Naive thymus-derived CD8-positive, alpha-beta T cell (primary cell): Measurements from ENCODE around the gene RADIL. TPM values are rescaled to one million over a fixed set of nuclear protein-coding genes. Genes with fewer than 3 reads are reported as not detected.

Experiments
- ATAC-seq, 2 donors: fragments of 150-1000 bp; cut with Tn5 transposase in 1 of 2; sonication (Bioruptor Pico), chemical (Tn5 transposase) in 1 of 2; 1 replicate in 1 of 2; 2 replicates in 1 of 2; pipeline ENCODE4 v1.10.0; 2021; ENCODE audit warnings: mild to moderate bottlenecking in 2 of 2, moderate library complexity in 2 of 2
- POLR2A ChIA-PET: fragments of 350-600 bp; sonication (Branson Sonifier 250); formaldehyde crosslinking; loops from one replicate; lab custom pipeline; 2021; ENCODE audit warnings: antibody characterized with exemption; lab: Charles Lee
- DNase-seq, 10 donors: peaks; one replicate each; pipeline versions ENCODE4 v3.0.0 to v3.0.0-alpha.2; 2020 to 2022
- H3K27ac Mint-ChIP-seq, 10 donors: one replicate each; pipeline ENCODE4 v1.8.0; 2020 to 2022; ENCODE audit warnings: mild to moderate bottlenecking in 10 of 10, mixed read lengths in 10 of 10, moderate library complexity in 4 of 10, inconsistent platforms in 1 of 10
- H3K27me3 Mint-ChIP-seq, 5 donors: one replicate each; pipeline ENCODE4 v1.8.0; 2021 to 2022; ENCODE audit warnings: mixed read lengths in 5 of 5
- H3K36me3 Mint-ChIP-seq, 3 donors: one replicate each; pipeline ENCODE4 v1.8.0; 2020 to 2022; ENCODE audit warnings: mixed read lengths in 3 of 3, mild to moderate bottlenecking in 2 of 3, inconsistent platforms in 1 of 3
- H3K4me1 Mint-ChIP-seq, 4 donors: one replicate each; pipeline ENCODE4 v1.8.0; 2021 to 2022; ENCODE audit warnings: mixed read lengths in 4 of 4
- H3K4me3 Mint-ChIP-seq, 10 donors: one replicate each; pipeline ENCODE4 v1.8.0; 2020 to 2022; ENCODE audit warnings: mild to moderate bottlenecking in 10 of 10, mixed read lengths in 10 of 10, moderate library complexity in 6 of 10, inconsistent platforms in 1 of 10
- H3K9me3 Mint-ChIP-seq, 9 donors: one replicate each; pipeline ENCODE4 v1.8.0; 2020 to 2022; ENCODE audit warnings: mixed read lengths in 9 of 9, mild to moderate bottlenecking in 3 of 9, inconsistent platforms in 1 of 9, moderate library complexity in 1 of 9
- polyA plus RNA-seq, 3 donors: library from polyadenylated mRNA; unstranded; fragments of 300-500 nt; fragmentation: Illumina TruSeq; gene quantifications; one replicate each; pipeline ENCODE4 v1.2.3, GENCODE V29; 2021
- total RNA-seq, 8 experiments: library from RNA in 2 of 8; stranded (reverse) in 2 of 8; gene quantifications; one replicate each; pipeline ENCODE4 v1.2.3 and lab custom pipeline; 2021 to 2026

The RADIL gene
- total and polyA plus RNA-seq, 5 experiments from 2014 or later = 0.02 to 0.18 (median 0.07) TPM; not detected in 2

DNA sequence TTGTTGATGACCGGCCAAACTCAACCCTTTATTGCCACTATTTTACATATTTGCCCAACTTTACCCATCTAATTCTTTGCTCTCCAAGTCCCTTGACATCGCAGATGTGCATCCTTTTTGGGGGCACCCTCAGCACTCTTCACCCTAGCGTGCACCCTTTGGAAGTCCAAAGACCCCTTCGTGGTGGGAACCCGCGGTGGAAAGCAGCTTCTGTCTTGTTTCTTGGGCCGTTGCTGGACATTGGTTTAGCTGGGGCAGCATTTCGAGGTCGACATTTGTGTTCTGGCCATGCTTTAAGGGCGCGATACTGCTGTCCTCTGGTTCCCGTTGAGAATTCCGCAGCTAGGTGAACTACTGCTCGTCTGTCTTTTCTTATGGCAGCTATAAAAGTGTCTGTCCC, 21.4 kb downstream of the RADIL start:
- peaks cover 0 to 49% (median 20%) of the 10 kb centered on the region in 9 donors for H3K9me3 Mint-ChIP-seq
- ATAC-seq (no peak), DNase-seq (no peak)
- H3K27ac Mint-ChIP-seq = peak overlapping the region in 3 of 10 donors; percentile 45 to 71 (median 71)
- H3K4me1 Mint-ChIP-seq = peaks cover 0 to 16% (median 5%) of the 10 kb centered on the region in 4 donors
- peaks cover 0 to 15% (median 6%) of the 10 kb centered on the region in 3 donors for H3K36me3 Mint-ChIP-seq
- POLR2A ChIA-PET = no interaction called here
- peaks cover 26 to 50% (median 47%) of the 10 kb centered on the region in 5 donors for H3K27me3 Mint-ChIP-seq
- peak overlapping the region; percentile 66 to 82 (median 71) for H3K4me3 Mint-ChIP-seq

DNA sequence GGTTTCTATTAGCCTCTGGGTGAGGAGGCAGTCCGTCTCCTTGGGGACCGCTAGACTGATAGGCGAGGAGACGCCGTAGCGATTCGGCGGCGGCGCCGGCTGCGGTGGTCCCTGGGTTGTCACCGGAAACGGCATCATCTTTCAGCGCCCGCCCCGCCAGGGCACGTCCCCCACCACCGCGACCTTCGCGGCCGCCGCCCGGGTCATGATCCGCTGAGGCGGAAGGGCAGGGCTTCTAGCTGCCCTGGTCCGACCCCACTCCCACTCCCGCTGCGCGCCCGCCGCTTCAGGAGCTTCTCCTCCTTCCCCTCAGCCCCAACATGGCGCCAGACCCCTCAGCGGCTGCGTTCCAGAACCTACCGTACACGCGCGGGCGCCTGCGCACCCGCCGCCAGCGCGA, 21.8 kb downstream of the RADIL start, which contains the start of gene PAPOLB:
TSS of gene PAPOLB (minus strand) at position 358 of the 400 bp plus-strand sequence. CDS start at position 138, 220 bp downstream.
- POLR2A ChIA-PET = no interaction called here
- peak within 1 kb of the TSS in 7 of 10 donors; percentile 35 to 81 (median 53) for H3K27ac Mint-ChIP-seq
- H3K4me3 Mint-ChIP-seq = peak within 1 kb of the TSS; percentile 66 to 82 (median 71)
- ATAC-seq (peak; percentile 66 to 87), DNase-seq (peak in 7 of 10 donors; percentile 16 to 58 (median 47))
- H3K4me1 Mint-ChIP-seq = peaks cover 0 to 16% (median 5%) of the 10 kb centered on the region in 4 donors
- H3K9me3 Mint-ChIP-seq = peaks cover 0 to 49% (median 20%) of the 10 kb centered on the region in 9 donors
- peaks cover 26 to 55% (median 47%) of the 10 kb centered on the region in 5 donors for H3K27me3 Mint-ChIP-seq
- peaks cover 0 to 15% (median 6%) of the 10 kb centered on the region in 3 donors for H3K36me3 Mint-ChIP-seq

DNA sequence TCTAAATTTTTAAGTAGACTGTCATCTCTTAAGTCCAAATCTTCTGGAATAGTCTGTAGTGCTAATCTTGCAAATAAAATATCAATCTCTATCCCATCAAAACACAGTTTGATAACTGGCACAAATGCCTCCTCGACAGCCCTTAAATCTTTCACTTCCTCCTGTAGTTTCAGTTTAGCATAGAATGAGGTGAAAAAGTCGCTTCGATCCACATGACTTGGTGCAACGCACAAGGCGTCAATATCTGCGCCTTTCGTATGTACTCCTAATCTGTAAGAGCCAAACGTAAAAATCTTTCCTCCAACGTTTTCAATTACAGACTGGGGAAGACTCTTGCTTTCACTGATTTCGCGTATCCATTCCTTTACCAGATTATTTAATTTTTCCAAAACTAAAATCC, 22.3 kb downstream of the RADIL start:
- DNase-seq (no peak), ATAC-seq (peak in 1 of 2 donors; percentile 7)
- Mint-ChIP-seq H3K27ac (peak overlapping the region in 5 of 10 donors; percentile 52 to 81 (median 71)), H3K4me3 (peak overlapping the region; percentile 66 to 82 (median 71)), H3K9me3 (peaks cover 0 to 49% (median 20%) of the 10 kb centered on the region in 9 donors), H3K4me1 (peaks cover 0 to 16% (median 5%) of the 10 kb centered on the region in 4 donors), H3K36me3 (peaks cover 0 to 15% (median 6%) of the 10 kb centered on the region in 3 donors), H3K27me3 (peaks cover 24 to 55% (median 47%) of the 10 kb centered on the region in 5 donors)
- POLR2A ChIA-PET = no interaction called here

DNA sequence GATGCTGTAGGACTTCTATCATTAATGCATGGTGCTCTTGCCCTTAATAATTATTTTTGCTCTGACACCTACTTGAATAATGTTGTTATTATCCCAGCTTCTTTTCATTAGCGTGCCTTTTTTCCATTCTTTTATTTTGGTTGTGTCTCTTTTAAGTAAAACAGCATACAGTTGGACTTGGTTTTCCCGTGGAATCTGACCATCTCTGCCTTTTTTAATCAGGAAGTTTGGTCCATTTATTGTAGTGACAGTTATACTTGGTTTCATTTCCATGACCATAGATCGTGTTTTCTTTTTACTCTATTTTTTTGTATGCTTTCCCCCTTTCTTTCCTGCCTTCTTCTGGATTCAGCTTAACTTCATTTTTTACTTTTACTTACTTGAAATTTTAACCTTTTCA, 26.3 kb downstream of the RADIL start:
- Mint-ChIP-seq H3K9me3 (peaks cover 0 to 25% (median 4%) of the 10 kb centered on the region in 9 donors), H3K27me3 (peaks cover 4 to 19% (median 11%) of the 10 kb centered on the region in 5 donors), H3K4me3 (no peak overlapping the region), H3K4me1 (peaks cover 0 to 10% (median 3%) of the 10 kb centered on the region in 4 donors), H3K27ac (no peak overlapping the region), H3K36me3 (peaks cover 0 to 6% (median 0%) of the 10 kb centered on the region in 3 donors)
- POLR2A ChIA-PET = no interaction called here
- no peak for DNase-seq
- ATAC-seq = no peak

DNA sequence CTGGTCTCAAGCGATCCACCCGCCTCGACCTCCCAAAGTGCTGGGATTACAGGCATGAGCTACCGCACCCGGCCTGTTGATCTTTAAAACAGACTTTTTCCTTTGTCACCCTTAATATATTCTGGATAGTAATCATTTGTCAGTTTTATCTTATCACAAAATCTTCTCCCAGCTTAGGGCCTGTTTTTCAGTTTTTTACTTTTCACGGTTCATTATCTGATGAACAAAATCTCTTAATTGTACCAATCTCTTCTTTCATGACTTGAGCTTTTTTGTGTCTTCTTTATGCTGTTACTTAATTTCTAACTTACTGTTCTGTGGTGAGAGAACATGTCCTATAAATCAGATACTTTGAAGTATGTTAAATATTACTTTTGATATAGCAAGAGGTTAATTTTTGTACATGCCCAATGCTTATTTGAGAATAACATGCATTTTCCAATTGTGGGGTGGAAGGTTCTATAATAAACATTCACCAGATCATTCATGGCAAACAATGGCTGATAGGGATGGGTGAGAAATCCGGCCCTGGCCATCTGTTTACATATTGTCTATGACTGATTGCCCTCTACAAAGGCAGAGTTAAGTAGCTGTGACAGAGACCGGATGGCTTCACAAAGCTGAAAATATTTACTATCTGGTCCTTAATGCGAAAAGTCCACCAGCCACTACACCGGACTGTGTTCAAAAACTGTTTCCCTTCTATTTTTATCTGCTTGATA, 27.0 kb downstream of the RADIL start:
- no peak for ATAC-seq
- Mint-ChIP-seq H3K4me1 (peaks cover 0 to 4% (median 3%) of the 10 kb centered on the region in 4 donors), H3K36me3 (peaks cover 0 to 5% (median 0%) of the 10 kb centered on the region in 3 donors), H3K27ac (no peak overlapping the region), H3K27me3 (peaks cover 0 to 17% (median 6%) of the 10 kb centered on the region in 5 donors), H3K9me3 (peaks cover 0 to 22% (median 4%) of the 10 kb centered on the region in 9 donors), H3K4me3 (no peak overlapping the region)
- DNase-seq = no peak
- POLR2A ChIA-PET = no interaction called here

DNA sequence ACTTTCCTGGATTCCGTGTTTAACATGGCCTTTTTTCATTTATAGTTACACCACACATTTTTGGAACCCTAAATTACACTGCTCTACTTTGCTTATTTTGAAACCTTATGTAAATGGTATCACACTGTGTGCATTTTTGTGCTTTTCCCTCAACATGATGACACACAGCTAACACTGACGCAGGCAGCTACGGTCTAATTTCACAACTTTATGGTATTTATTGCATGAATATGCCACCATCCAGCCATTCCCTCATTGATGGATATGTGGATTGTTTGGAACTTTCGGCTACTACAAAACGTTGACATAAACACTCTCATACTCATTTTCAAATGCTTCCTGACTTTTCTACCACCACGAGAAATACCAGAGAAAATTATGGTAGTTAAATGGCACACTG, 28.6 kb downstream of the RADIL start:
- Mint-ChIP-seq H3K27me3 (peaks cover 0 to 17% (median 3%) of the 10 kb centered on the region in 5 donors), H3K9me3 (peaks cover 0 to 11% (median 0%) of the 10 kb centered on the region in 9 donors)
- POLR2A ChIA-PET = interaction anchor here (0.7 kb wide), 1 partner anchor 1445 kb away, joined by 8 read pairs; no protein-coding TSS in a partner anchor

DNA sequence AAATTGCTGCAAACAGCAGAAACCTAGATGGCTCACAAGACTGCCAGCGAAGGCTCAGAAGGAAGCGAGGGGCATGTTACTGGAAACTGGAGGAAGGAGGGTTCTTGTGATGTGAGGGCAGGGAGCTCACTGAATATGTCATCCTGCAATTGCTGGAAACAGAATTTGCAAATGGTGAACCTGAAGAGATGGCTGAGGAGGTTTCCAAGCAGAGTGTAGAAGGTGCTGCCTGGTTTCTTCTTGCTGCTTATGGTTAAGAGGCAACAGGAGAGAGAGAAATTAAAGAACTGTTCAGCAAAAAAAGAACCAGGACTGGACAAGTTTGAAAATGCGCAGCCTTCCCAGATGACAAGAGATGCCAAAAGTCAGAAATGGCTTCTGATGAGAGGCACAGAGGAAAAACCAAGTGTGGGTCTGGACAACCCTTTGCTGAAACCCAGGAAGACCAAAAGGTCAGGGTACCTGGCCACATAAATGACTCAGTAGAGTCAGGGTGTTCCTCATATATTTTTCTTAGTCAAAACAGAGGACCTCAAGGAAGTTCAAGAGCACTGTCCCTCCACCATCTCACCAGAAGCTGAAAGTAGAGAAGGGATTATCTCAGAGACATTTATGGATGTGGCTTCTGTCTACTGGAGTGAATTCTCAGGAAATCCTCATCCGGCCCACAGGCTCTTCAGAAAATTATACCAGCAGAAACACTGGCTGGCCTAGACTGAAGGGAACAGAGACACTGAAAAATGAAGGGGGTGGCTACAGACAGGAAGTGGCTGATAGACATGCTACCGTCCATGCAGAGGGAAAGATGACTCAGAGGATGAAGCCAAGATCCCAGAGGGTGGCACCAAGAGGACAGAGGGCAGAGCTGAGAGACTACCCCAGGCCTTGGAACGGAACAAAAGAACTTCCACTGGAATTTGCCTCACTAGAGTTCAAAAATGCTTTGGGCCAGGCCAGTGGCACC, 31.8 kb downstream of the RADIL start:
- POLR2A ChIA-PET = interaction anchor here (0.5 to 0.6 kb wide), 2 partner anchors 229 to 233 kb away, joined by 3 to 5 read pairs; no protein-coding TSS in a partner anchor
- Mint-ChIP-seq H3K27ac (no peak overlapping the region), H3K4me1 (peaks cover 0 to 2% (median 0%) of the 10 kb centered on the region in 4 donors), H3K27me3 (peaks cover 0 to 19% (median 4%) of the 10 kb centered on the region in 5 donors), H3K36me3 (peaks cover 0 to 5% (median 0%) of the 10 kb centered on the region in 3 donors), H3K9me3 (peaks cover 0 to 5% (median 0%) of the 10 kb centered on the region in 9 donors), H3K4me3 (no peak overlapping the region)
- no peak for DNase-seq
- no peak for ATAC-seq

More for the DNA sequence above, 28.6 kb downstream of the RADIL start:
- H3K4me1 Mint-ChIP-seq = peaks cover 0 to 2% (median 0%) of the 10 kb centered on the region in 4 donors
- no peak overlapping the region for H3K27ac Mint-ChIP-seq
- DNase-seq (no peak), ATAC-seq (no peak)
- H3K36me3 Mint-ChIP-seq = peaks cover 0 to 5% (median 0%) of the 10 kb centered on the region in 3 donors
- H3K4me3 Mint-ChIP-seq = no peak overlapping the region

DNA sequence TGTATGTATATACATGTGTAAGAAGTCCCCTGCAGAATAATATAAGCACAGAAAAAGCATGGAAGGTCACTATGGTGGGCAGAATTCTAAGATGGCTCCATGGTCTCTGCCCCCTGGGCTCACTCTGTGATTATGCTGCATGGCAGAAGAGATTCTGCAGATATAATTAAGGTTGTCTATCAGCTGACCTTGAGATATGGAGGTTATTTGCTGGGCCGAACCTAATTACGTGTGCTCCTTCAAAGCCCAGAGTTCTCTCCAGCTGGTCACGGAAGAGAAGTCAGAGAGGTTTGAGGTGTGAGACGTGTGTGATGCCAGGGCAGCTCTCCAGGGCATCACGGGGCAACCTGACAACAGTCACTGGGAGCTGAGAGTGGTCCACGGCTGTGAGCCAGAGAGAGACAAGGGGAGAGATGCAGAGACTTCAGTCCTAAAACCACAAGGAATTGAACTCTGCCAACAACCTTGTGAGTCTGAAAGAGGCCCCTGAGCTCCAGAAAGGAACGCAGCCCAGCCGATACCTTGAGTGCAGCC, 33.2 kb downstream of the RADIL start:
- no peak for DNase-seq
- Mint-ChIP-seq H3K4me3 (no peak overlapping the region), H3K36me3 (peaks cover 0 to 5% (median 0%) of the 10 kb centered on the region in 3 donors), H3K4me1 (peaks cover 0 to 5% (median 3%) of the 10 kb centered on the region in 4 donors), H3K9me3 (peaks cover 0 to 5% (median 0%) of the 10 kb centered on the region in 9 donors), H3K27me3 (peaks cover 1 to 19% (median 10%) of the 10 kb centered on the region in 5 donors), H3K27ac (no peak overlapping the region)
- ATAC-seq = no peak
- POLR2A ChIA-PET = no interaction called here

DNA sequence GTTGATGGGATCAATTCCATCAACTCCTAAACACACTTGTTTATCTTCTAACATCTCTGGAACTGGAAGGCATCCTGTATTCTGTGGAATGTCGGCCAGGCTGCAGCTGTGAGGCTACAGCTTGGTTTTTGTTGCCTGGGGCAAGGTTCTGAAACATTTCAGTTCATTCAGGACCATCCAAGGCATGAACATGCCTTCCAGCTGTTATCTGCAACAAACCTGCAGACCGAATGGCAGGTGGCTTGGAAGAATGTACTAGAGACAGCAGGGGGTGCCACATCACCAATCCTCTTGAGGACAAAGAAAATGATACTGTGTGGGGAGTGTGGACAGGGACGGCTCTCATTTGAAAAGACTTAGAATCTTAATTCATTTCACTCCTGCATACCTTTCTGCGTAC, 34.1 kb downstream of the RADIL start:
- DNase-seq = peak in 4 of 10 donors; percentile 12 to 31 (median 30)
- Mint-ChIP-seq H3K4me1 (peaks cover 0 to 6% (median 3%) of the 10 kb centered on the region in 4 donors), H3K36me3 (peaks cover 0 to 5% (median 0%) of the 10 kb centered on the region in 3 donors), H3K27me3 (peaks cover 1 to 29% (median 17%) of the 10 kb centered on the region in 5 donors), H3K4me3 (no peak overlapping the region), H3K9me3 (peaks cover 0 to 5% (median 0%) of the 10 kb centered on the region in 9 donors), H3K27ac (no peak overlapping the region)
- POLR2A ChIA-PET = no interaction called here
- ATAC-seq = peak; percentile 46 to 50

DNA sequence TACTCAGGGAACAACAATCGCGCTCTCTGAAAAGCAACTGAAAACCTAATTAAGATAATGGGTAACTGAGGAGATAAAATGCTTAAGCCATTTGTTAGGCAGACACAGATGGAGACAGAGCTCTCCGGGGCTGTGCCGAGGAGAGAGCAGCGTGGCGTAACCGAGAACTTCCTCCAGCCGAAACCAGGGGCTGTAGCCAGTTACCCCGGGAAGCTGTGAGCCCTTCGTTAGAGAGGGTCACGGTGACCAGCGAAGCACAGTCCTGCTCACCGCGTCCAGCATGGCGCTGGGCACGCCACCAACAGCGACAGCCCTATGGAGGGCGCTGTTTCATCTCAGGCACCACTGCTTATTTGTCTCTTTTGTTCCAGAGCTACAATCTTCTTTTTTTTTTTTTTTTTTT, 37.8 kb downstream of the RADIL start:
- Mint-ChIP-seq H3K4me3 (peak overlapping the region in 1 of 10 donors; percentile 7), H3K36me3 (no peaks in the 10 kb centered on the region), H3K27me3 (peaks cover 3 to 31% (median 22%) of the 10 kb centered on the region in 5 donors), H3K27ac (no peak overlapping the region), H3K9me3 (no peaks in the 10 kb centered on the region), H3K4me1 (peaks cover 0 to 6% (median 2%) of the 10 kb centered on the region in 4 donors)
- ATAC-seq (peak in 1 of 2 donors; percentile 27), DNase-seq (no peak)
- POLR2A ChIA-PET = no interaction called here

DNA sequence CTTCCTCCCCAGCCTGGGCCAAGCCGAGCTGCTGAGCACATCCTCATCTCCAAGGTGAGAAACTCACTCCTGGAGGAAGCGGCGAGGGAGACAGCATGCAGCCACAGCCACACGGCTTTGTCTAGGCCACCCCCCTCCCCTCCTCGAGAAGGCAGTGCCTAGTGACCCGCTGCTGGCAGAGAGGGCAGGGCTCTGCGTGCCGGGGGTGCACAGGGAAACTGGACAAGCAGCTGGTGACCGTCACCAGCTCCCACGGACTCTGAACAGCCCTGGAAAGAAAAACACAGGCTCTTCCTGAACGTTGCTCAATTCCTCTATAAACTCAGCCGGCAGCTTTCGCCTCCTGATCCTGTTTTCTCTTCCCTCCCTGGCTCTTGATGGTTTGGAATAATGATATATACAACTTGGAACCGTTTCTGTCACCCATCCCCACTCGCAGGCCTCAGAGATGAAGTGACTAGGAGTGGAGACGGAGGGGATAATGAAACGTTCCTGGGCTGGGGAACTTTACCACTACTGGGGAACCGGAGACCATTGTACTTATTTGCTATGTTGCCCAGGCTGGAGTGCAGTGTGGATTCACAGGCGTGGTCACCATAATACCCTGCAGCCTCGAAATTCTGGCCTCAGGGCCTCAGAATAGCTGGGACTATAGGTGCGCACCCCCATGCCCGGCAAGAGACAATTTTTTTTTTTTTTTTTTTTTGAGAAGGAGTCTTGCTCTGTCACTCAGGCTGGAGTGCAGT, 41.0 kb downstream of the RADIL start:
- ATAC-seq (no peak), DNase-seq (no peak)
- H3K9me3 Mint-ChIP-seq = no peaks in the 10 kb centered on the region
- H3K4me1 Mint-ChIP-seq = peaks cover 0 to 6% (median 2%) of the 10 kb centered on the region in 4 donors
- peaks cover 2 to 26% (median 19%) of the 10 kb centered on the region in 5 donors for H3K27me3 Mint-ChIP-seq
- H3K4me3 Mint-ChIP-seq = no peak overlapping the region
- POLR2A ChIA-PET = interaction anchor here (0.6 kb wide), 1 partner anchor 271 kb away, joined by 5 read pairs; no protein-coding TSS in a partner anchor
- no peaks in the 10 kb centered on the region for H3K36me3 Mint-ChIP-seq
- H3K27ac Mint-ChIP-seq = no peak overlapping the region
